Activated CD8-positive, alpha-beta memory T cell treated with anti-CD3 and anti-CD28 coated beads for 1 hour (primary cell): ENCODE measurements around the gene FAM193B.
"Not testable (repeated sequence)": the region's sequence is repeated elsewhere in the genome, so short reads cannot be mapped to it uniquely, and the experiment has no call there.

Source experiments
- DNase-seq, 2 donors: peaks; one replicate each; pipeline ENCODE4 v3.0.0-alpha.2; 2020; ENCODE audit warnings: low read depth in 1 of 2; ENCODE audit errors: extremely low read depth in 1 of 2

FAM193B gene

GRCh38 chr5:177578316-177578715, 24.0 kb upstream of the FAM193B start:
- no peak for DNase-seq

GRCh38 chr5:177576169-177576568, 21.8 kb upstream of the FAM193B start:
- no peak for DNase-seq

- DNase-seq = no peak
Observed at GRCh38 chr5:177575488-177575887, 21.1 kb upstream of the FAM193B start.

GRCh38 chr5:177569894-177570293, 15.5 kb upstream of the FAM193B start:
- DNase-seq = no peak

- no peak for DNase-seq
Observed at GRCh38 chr5:177568326-177568725, 14.0 kb upstream of the FAM193B start.

GRCh38 chr5:177565046-177565445, 10.7 kb upstream of the FAM193B start:
- no peak for DNase-seq

GRCh38 chr5:177559446-177559941, 5.1 kb upstream of the FAM193B start:
- DNase-seq = not testable (repeated sequence)

GRCh38 chr5:177557796-177558195, 3.4 kb upstream of the FAM193B start:
- no peak for DNase-seq

- no peak for DNase-seq
Observed at GRCh38 chr5:177557041-177557647, 2.8 kb upstream of the FAM193B start.

- no peak for DNase-seq
Observed at GRCh38 chr5:177555665-177556064, 1.3 kb upstream of the FAM193B start.

GRCh38 chr5:177555228-177555627, 865 bp upstream of the FAM193B start:
- no peak for DNase-seq

GRCh38 chr5:177553671-177554429, 513 bp downstream of the FAM193B start:
- peak in 1 of 2 donors; percentile 12 for DNase-seq

GRCh38 chr5:177552839-177553455, 1.4 kb downstream of the FAM193B start:
- no peak for DNase-seq

- no peak for DNase-seq
Observed at GRCh38 chr5:177550122-177550521, 4.2 kb downstream of the FAM193B start.

- no peak for DNase-seq
Observed at GRCh38 chr5:177548495-177548894, 5.9 kb downstream of the FAM193B start.

- no peak for DNase-seq
Observed at GRCh38 chr5:177547736-177548135, 6.6 kb downstream of the FAM193B start.

- DNase-seq = no peak
Observed at GRCh38 chr5:177546258-177546741, 8.1 kb downstream of the FAM193B start.

GRCh38 chr5:177545487-177546257, 8.7 kb downstream of the FAM193B start:
- DNase-seq = no peak

GRCh38 chr5:177542816-177543465, 11.4 kb downstream of the FAM193B start:
- DNase-seq = no peak

GRCh38 chr5:177540438-177540837, 13.9 kb downstream of the FAM193B start:
- no peak for DNase-seq
